ENCODE data around the gene PODXL.
"Not testable (repeated sequence)": the region's sequence is repeated elsewhere in the genome, so short reads cannot be mapped to it uniquely, and the experiment has no call there.

PODXL gene

GRCh38 chr7:131538071-131538812, 18.2 kb downstream of the PODXL start:
- no peak for DNase-seq (ENCODE audit: low read depth in 2 of 2)

GRCh38 chr7:131537571-131537978, 18.9 kb downstream of the PODXL start:
- DNase-seq (ENCODE audit: low read depth in 2 of 2): no peak

GRCh38 chr7:131536361-131536849, 20.0 kb downstream of the PODXL start:
- no peak for DNase-seq (ENCODE audit: low read depth in 2 of 2)

- DNase-seq (ENCODE audit: low read depth in 2 of 2): no peak
Observed at GRCh38 chr7:131533566-131534561, 22.6 kb downstream of the PODXL start.

GRCh38 chr7:131533151-131533559, 23.3 kb downstream of the PODXL start:
- DNase-seq (ENCODE audit: low read depth in 2 of 2): no peak

GRCh38 chr7:131532570-131533091, 23.8 kb downstream of the PODXL start:
- no peak for DNase-seq (ENCODE audit: low read depth in 2 of 2)

GRCh38 chr7:131530137-131530536, 26.3 kb downstream of the PODXL start:
- DNase-seq (ENCODE audit: low read depth in 2 of 2): no peak

GRCh38 chr7:131529617-131530016, 26.8 kb downstream of the PODXL start:
- DNase-seq (ENCODE audit: low read depth in 2 of 2): no peak

GRCh38 chr7:131529179-131529578, 27.2 kb downstream of the PODXL start:
- DNase-seq (ENCODE audit: low read depth in 2 of 2): no peak

GRCh38 chr7:131527456-131527855, 29.0 kb downstream of the PODXL start:
- DNase-seq (ENCODE audit: low read depth in 2 of 2): no peak

- DNase-seq (ENCODE audit: low read depth in 2 of 2): no peak
Observed at GRCh38 chr7:131525820-131526219, 30.6 kb downstream of the PODXL start.

- no peak for DNase-seq (ENCODE audit: low read depth in 2 of 2)
Observed at GRCh38 chr7:131524703-131525102, 31.7 kb downstream of the PODXL start.

- DNase-seq (ENCODE audit: low read depth in 2 of 2): no peak
Observed at GRCh38 chr7:131524115-131524514, 32.3 kb downstream of the PODXL start.

- DNase-seq (ENCODE audit: low read depth in 2 of 2): no peak
Observed at GRCh38 chr7:131522325-131522930, 34.0 kb downstream of the PODXL start.

GRCh38 chr7:131521651-131522163, 34.7 kb downstream of the PODXL start:
- no peak for DNase-seq (ENCODE audit: low read depth in 2 of 2)

GRCh38 chr7:131518626-131519025, 37.8 kb downstream of the PODXL start:
- no peak for DNase-seq (ENCODE audit: low read depth in 2 of 2)

GRCh38 chr7:131517218-131517923, 39.1 kb downstream of the PODXL start:
- DNase-seq (ENCODE audit: low read depth in 2 of 2): no peak

GRCh38 chr7:131515471-131515870, 41.0 kb downstream of the PODXL start:
- DNase-seq (ENCODE audit: low read depth in 2 of 2): not testable (repeated sequence)

- peak; percentile 66 to 71 for DNase-seq (ENCODE audit: low read depth in 2 of 2)
Observed at GRCh38 chr7:131513245-131514061, 43.0 kb downstream of the PODXL start.
